Posterior cingulate gyrus (tissue), 11 donors: Measurements from ENCODE around the gene EXOC3.

Experiments used
- DNase-seq, 10 donors: peaks; one replicate each; pipeline versions ENCODE4 v3.0.0 to v3.0.0-alpha.2; 2020 to 2021; ENCODE audit warnings: mixed read lengths in 3 of 10
- intact Hi-C: fragments of 100-400 bp; cut with DNase I; formaldehyde crosslinking; loops from one replicate; pipeline ENCODE4 v1.15.1; 2023

Gene EXOC3

GRCh38 chr5:451587-452458, 8.8 kb downstream of the EXOC3 start:
- intact Hi-C loops: no loop called here
- DNase-seq: no peak

- peak in 2 of 10 donors; percentile 43 to 51 for DNase-seq
- intact Hi-C loops: no loop called here
Observed at GRCh38 chr5:452978-453710, 10.2 kb downstream of the EXOC3 start.

- intact Hi-C loops: no loop called here
- DNase-seq: peak in 2 of 10 donors; percentile 43 to 61
Observed at GRCh38 chr5:453725-454481, 10.9 kb downstream of the EXOC3 start.

GRCh38 chr5:454936-455335, 12.0 kb downstream of the EXOC3 start:
- peak in 3 of 10 donors; percentile 45 to 73 (median 59) for DNase-seq
- intact Hi-C loops: no loop called here

- intact Hi-C loops: no loop called here
- DNase-seq: peak in 2 of 10 donors; percentile 27 to 33
Observed at GRCh38 chr5:455806-456205, 12.8 kb downstream of the EXOC3 start.

- intact Hi-C loops: no loop called here
- peak in 3 of 10 donors; percentile 54 to 76 (median 64) for DNase-seq
Observed at GRCh38 chr5:456351-457194, 13.6 kb downstream of the EXOC3 start.

- intact Hi-C loops: no loop called here
- peak in 2 of 10 donors; percentile 58 to 78 for DNase-seq
Observed at GRCh38 chr5:457195-457961, 14.4 kb downstream of the EXOC3 start.

- intact Hi-C loops: no loop called here
- DNase-seq: peak in 2 of 10 donors; percentile 45 to 77
Observed at GRCh38 chr5:458547-459353, 15.8 kb downstream of the EXOC3 start.

GRCh38 chr5:459562-460272, 16.7 kb downstream of the EXOC3 start:
- peak in 3 of 10 donors; percentile 40 to 71 (median 56) for DNase-seq
- intact Hi-C loops: no loop called here

GRCh38 chr5:460273-460625, 17.3 kb downstream of the EXOC3 start:
- DNase-seq: peak in 3 of 10 donors; percentile 43 to 60 (median 56)
- intact Hi-C loops: no loop called here

- intact Hi-C loops: no loop called here
- DNase-seq: peak in 3 of 10 donors; percentile 40 to 68 (median 45)
Observed at GRCh38 chr5:462051-462481, 19.1 kb downstream of the EXOC3 start.

- intact Hi-C loops: no loop called here
Observed at GRCh38 chr5:463301-463700, 20.3 kb downstream of the EXOC3 start.

GRCh38 chr5:463952-464351, 21.0 kb downstream of the EXOC3 start:
- DNase-seq: peak in 3 of 10 donors; percentile 24 to 47 (median 46)
- intact Hi-C loops: no loop called here

More at GRCh38 chr5:463301-463700, 20.3 kb downstream of the EXOC3 start:
- DNase-seq: peak in 2 of 10 donors; percentile 16 to 39

- DNase-seq: peak in 3 of 10 donors; percentile 57 to 77 (median 74)
- intact Hi-C loops: no loop called here
Observed at GRCh38 chr5:464446-464842, 21.5 kb downstream of the EXOC3 start.

- DNase-seq: peak in 3 of 10 donors; percentile 73 to 81 (median 80)
- intact Hi-C loops: no loop called here
Observed at GRCh38 chr5:464843-465590, 22.0 kb downstream of the EXOC3 start.

GRCh38 chr5:465591-466403, 22.8 kb downstream of the EXOC3 start:
- intact Hi-C loops: no loop called here
- DNase-seq: peak in 3 of 10 donors; percentile 61 to 72 (median 62)
